ENCODE measurements around the gene HSPA13. TPM values are rescaled to one million over a fixed set of nuclear protein-coding genes. Genes with fewer than 3 reads are reported as not detected.
A peak's percentile ranks its signal among the peaks of the same experiment; 100 is the strongest.

HSPA13 gene
- total RNA-seq, 2 experiments from 2014 or later = 14.6 to 31.7 TPM

DNA sequence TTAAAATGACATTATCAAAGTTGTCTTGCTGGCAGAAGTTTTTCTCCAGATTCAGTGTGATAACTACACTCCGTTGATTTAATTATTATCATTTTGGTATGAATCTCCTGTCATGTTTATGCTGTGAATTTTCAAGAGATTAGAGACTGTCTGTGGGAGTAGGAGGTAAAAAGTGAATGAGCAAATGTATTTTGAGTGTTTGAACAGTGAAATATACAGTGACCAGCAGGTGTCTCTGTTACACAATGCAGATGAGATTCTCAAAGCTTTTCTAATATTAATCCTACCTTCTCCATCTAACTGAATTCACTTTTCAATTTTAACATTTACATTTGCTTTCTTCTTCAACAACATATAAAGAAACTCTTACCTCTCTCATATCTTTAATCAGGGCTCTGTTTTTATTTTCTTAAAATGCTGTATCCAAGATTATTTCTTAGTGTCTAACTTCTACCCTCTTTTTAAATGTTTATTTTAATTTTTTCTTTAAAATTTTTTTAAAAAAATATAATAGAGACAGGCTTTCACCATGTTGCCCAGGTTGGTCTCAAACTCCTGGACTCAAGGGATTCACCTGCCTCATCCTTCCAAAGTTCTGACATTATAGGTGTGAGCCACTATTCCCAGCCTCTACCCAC lies 20.9 kb upstream of the HSPA13 start:
- Histone ChIP-seq H3K4me3 (ENCODE audit: low read depth, low read length, poor library complexity, severe bottlenecking) (no peak overlapping the region), H3K36me3 (ENCODE audit: insufficient read depth, low read length) (no peaks in the 10 kb centered on the region), H3K27ac (ENCODE audit: low read depth, low read length, poor library complexity, severe bottlenecking) (no peak overlapping the region), H3K4me1 (ENCODE audit: insufficient read depth, low read length, poor library complexity, severe bottlenecking) (no peaks in the 10 kb centered on the region), H2AFZ (ENCODE audit: low read length) (no peak overlapping the region), H3K9me3 (ENCODE audit: low read length) (no peaks in the 10 kb centered on the region), H3K79me2 (ENCODE audit: insufficient read depth, low read depth, low read length) (no peaks in the 10 kb centered on the region), H3K4me2 (ENCODE audit: low read length) (no peak overlapping the region), H4K20me1 (ENCODE audit: insufficient read depth, low read length) (no peaks in the 10 kb centered on the region), H3K9me2 (ENCODE audit: insufficient read depth, low read length) (no peaks in the 10 kb centered on the region)
- peak; percentile 45 for DNase-seq (ENCODE audit: low spot score)
- no TSS peak for BruUV-seq (replicated peaks)
- intact Hi-C loops (cut with micrococcal nuclease; ENCODE audit: unreplicated experiment) = loop anchor here (1.0 to 10.0 kb wide), 3 partner anchors 335 to 461 kb away; no protein-coding TSS in a partner anchor
- ChIA-PET POLR2A (interaction anchor here (0.7 kb wide), 2 partner anchors 53 to 84 kb away, joined by 3 to 5 read pairs; no protein-coding TSS in a partner anchor), CTCF (ENCODE audit: unreplicated experiment) (no interaction called here)
- TF ChIP-seq CTCF (conservative IDR thresholded peaks at IDR 0.05; ENCODE audit: low read length) (peak; percentile 87), EZH2phosphoT487 (IDR thresholded peaks at IDR 0.05; ENCODE audit: borderline replicate concordance, low read depth, low read length) (no peak)

DNA sequence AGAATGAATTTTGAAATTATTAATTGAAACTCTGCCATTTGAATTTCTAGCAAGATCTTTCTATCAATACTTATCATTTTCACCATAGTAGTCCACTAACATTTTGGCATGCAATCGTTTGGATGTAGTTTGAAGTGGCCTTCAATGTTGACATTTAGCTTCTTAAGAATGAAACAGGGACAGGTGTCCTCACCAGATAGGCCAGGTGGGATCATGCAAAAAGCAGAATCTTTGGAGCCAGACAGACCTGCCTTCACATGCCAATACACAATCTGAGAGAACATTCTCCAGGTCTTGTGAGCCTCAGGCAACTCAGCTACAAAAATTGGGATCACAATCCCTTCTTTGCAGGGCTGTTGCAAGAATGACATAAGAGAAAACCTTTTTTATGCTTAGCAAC lies 18.3 kb upstream of the HSPA13 start:
- BruUV-seq (replicated peaks) = no TSS peak

More for the DNA sequence above, 18.3 kb upstream of the HSPA13 start:
- H3K9me3 ChIP-seq (ENCODE audit: low read length) = no peaks in the 10 kb centered on the region
- no peaks in the 10 kb centered on the region for H3K79me2 ChIP-seq (ENCODE audit: insufficient read depth, low read depth, low read length)
- TF ChIP-seq CTCF (conservative IDR thresholded peaks at IDR 0.05; ENCODE audit: low read length) = no peak
- no peak for TF ChIP-seq EZH2phosphoT487 (IDR thresholded peaks at IDR 0.05; ENCODE audit: borderline replicate concordance, low read depth, low read length)
- CTCF ChIA-PET (ENCODE audit: unreplicated experiment) = no interaction called here
- no peaks in the 10 kb centered on the region for H4K20me1 ChIP-seq (ENCODE audit: insufficient read depth, low read length)
- no peaks in the 10 kb centered on the region for H3K4me1 ChIP-seq (ENCODE audit: insufficient read depth, low read length, poor library complexity, severe bottlenecking)
- no peak overlapping the region for H3K4me2 ChIP-seq (ENCODE audit: low read length)
- H3K27ac ChIP-seq (ENCODE audit: low read depth, low read length, poor library complexity, severe bottlenecking) = no peak overlapping the region
- no peak for DNase-seq (ENCODE audit: low spot score)
- no peak overlapping the region for H2AFZ ChIP-seq (ENCODE audit: low read length)
- intact Hi-C loops (cut with micrococcal nuclease; ENCODE audit: unreplicated experiment) = loop anchor here (10.0 kb wide), 1 partner anchor 464 kb away; no protein-coding TSS in a partner anchor
- POLR2A ChIA-PET = interaction anchor here (1.2 kb wide), 1 partner anchor 337 kb away, joined by 4 read pairs; no protein-coding TSS in a partner anchor
- no peaks in the 10 kb centered on the region for H3K36me3 ChIP-seq (ENCODE audit: insufficient read depth, low read length)
- no peak overlapping the region for H3K4me3 ChIP-seq (ENCODE audit: low read depth, low read length, poor library complexity, severe bottlenecking)
- no peaks in the 10 kb centered on the region for H3K9me2 ChIP-seq (ENCODE audit: insufficient read depth, low read length)
